HG03095 (cell line): Measurements from ENCODE around the gene SPARC.
A peak's percentile ranks its signal among the peaks of the same experiment; 100 is the strongest.

ENCODE experiments used
- ATAC-seq: cut with Tn5 transposase; IDR thresholded peaks from one replicate; pipeline ENCODE4 v1.9.1; 2021; ENCODE audit warnings: moderate library complexity; ENCODE audit not compliant: unreplicated experiment

The SPARC gene

DNA sequence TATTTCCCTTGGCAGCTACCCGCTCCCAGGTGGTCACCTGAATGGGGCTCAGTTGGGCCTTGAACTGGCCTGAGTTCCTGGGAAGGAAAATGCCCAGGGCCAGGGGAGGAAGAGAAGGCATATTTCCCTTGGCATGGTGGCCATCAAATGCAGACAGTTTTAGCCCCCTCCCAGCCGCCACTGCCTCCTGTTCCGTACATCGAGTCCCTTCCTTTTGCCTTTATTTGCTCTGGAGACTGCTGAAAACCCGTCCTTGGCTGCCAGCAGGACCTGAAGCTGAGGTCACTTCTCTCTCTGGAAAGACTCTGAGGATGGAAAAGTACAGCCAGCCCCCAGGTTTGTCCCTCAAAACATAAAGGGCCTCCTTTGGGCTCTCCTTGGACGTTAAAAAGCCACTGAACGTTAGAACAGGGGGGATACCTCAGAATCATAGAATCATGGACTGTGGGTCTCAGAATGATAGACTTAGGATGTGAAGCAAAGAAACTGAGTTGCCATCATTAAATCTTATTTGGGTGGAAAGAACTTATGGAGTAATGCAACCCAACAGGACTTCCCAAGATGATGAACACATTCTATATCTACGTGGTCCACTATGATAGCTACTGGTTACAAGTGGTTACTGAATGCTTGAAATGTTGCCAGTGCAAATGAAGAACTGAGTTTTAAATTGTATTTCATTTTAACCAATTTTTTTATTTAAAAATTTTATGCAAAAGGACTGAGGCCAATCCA lies 7.1 kb downstream of the SPARC start:
- ATAC-seq = no peak

DNA sequence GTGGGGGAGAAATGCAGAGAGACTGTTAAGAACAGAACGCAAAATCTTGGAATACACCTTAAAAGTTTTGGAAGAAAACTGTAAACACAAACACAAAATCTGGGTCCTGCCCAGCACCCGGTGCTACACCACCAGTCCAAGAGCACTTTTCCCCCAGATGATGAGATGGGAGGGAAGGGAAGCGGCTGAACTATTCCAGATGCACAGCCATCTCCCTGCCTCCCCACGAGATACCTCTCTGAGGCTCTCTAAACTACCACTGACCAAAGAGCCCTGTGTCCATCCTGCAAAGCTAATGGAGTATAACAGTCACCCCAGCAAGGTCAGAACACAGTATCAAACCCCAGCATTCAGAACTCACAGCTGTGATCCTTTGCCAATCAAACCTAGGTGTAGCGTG lies 8.0 kb downstream of the SPARC start:
- ATAC-seq = no peak

DNA sequence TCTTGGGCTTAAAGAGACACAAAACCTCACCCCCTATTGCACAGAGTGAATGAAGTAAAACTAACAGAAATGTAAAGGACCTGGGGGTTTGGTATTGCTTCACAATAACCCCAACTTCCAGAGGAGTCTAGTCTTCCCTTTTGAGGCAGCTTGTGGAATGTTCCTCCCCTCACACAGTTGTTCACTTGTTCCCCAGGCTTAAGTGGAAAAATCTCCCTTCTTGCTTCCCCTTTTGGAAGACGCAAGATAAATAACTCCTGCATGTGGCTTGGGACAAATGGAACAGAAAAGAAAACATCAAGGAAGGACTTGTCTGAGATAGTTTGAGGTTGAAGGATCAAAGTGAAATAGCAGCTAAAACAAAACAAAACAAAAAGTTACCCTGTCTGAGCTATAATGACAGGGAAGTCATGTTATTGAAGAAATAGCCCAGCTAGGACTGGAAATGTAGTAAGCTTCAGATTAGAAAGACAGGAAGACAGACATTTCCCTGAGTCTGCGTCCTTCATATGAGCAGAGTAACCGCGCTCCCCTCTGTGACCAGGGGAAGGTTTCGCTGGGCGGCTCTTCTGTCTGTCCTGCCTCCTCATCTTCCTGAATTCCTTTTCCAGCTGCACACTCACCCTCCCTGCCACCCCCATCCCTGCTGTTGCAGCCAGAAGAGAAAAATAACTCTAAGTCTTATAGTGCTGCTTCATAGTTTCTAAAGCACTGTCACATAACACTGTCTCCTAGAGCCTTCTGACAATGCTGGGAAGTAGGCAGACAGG lies 8.8 kb downstream of the SPARC start:
- ATAC-seq = no peak

DNA sequence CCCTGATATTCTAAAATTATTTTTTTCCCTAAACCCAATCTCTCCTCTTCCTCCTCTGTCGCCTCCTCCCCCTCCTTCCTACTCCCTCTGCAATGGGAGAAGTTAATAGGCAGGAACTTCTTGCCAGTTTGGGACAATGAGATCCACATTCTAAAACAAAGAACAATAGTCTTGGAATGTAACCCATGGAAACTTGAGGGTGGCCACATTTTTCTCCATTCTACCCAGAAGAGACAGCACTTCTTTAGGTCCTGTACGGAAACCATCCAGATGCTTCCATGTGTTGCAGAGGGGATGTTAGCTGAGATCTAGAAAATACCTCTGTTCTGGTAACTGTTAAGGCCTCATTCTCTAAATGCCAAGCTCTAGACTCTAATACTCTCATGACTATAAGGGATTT lies 10.0 kb downstream of the SPARC start:
- ATAC-seq = no peak

DNA sequence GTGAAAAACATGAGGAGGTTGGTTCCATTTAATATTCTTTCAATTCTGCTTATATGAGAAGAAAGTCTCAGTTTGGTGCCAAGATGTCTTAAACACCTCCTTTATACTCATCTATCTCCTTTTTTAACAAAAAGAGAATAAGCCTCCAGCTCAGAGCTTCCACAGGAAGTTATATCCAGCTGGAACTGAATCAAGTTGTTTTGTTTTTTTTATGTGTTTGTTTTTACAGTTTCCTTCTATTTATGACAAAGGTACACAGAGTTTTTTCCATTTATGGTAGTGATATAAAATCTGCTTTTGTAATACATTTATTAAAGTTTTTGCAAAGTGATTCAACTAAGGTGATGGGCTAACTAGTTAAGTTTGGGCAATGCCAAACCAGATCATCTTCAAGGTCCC lies 10.4 kb downstream of the SPARC start:
- ATAC-seq = no peak

DNA sequence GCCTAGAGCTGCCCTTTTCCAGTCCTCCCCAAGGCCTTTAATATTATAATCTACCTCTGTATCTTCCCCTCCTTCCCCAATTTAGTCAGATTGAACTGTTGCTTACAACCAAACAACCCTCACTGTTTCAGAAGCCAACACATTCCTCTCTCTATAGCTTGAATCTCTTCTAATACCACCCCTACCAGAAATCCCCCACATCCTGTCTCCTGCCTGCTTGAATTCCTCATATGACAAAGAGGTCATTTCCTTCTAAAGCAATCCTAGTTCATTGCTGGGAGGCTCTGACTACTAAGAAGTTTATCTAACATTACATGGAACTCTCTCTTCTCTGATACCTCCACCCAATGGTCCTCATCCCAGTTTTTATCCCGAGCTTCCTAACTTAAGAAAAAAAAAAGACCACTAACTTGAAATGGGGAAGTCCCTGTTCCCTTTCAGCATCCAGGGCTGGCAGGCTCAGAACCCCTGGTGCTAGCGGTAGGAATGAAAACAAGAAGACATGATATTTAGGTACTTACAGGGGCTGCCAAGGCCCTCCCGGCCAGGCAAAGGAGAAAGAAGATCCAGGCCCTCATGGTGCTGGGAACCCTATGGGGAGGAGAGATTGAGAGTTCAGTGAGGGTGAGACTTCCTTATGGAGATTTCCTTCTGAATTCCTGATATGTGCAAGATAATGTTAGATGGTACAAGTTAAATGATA lies 11.0 kb downstream of the SPARC start:
- peak; percentile 73 for ATAC-seq

DNA sequence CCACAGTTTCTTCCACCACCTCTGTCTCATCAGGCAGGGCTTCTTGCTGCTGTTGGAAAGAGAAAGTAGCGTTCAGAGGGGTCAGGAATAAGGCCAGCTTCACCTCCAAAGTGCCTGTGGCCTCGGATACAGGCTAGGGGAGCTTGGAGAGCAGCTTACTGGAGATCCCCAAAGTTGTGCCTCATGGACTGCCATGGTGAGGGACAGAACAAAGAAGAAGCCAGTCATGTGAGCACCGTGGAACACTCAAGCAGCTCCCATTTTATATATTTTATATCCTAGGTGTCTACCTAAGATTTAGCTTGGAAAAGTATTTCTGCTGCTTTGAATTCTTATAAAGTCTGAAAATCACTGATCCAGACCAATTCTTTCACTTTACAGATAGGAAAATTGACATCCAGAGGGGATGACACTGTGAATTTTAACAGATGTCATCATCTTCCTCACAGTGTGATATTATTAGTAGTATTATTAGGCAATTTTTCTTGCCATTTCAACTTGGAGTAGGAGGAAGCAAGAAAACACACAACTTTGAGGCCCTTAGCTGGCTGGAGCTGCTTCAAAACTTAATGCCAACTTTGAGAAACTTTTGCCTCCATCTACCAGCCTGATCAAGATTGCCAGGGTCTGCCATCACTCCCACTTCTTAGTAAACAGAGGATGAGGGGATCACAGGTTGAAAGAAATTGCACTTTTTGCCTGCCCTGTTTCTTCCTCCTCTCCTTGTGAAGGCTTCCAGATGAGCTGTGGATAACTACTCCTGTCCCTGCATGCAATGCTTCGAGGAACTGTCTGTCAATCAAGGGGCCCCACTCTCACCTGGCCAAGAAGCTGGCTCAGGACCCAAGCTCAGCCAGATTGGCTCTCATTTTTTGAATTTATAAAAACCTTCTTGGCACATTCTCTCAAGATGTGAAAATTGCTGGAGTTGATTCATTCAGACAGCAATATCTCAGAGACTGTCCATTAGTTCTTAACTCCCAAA lies 11.8 kb downstream of the SPARC start:
- no peak for ATAC-seq

DNA sequence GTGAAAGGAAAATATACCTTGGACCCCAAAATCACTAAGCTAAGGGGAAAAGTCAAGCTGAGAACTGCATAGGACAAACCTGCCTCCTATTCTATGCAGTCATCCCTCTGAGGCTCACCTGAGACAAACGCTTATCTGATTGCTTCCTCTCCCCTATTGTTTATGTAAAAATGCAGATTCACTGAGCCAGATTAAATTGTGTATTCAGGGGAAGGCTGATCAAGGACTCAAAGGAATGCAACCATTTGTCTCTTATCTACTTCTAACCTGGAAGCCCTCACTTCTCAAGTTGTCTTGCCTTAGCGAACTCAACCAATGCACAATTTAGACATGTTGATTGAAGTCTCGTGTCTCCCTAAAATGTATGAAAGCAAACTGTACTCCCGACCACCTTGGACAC lies 13.3 kb downstream of the SPARC start:
- no peak for ATAC-seq

DNA sequence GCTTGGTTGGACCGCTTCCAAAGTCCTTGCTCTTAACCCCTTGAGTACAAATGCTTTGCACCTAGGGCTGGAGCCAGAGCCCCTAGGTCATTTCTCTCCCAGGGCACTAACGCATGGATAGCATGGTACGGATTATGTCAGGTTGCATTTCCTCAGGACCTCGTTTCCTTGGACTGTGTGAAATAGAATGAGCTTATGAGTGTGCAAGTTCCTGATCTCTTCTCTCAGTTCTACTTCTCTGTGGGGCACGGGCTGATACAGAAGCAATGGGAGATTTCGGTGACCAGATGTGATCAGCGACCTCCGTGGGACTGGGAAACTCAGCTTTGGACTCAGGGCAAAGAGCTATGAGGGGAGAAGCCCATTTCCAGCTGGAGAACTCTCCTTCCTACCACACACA lies 14.2 kb downstream of the SPARC start:
- no peak for ATAC-seq

DNA sequence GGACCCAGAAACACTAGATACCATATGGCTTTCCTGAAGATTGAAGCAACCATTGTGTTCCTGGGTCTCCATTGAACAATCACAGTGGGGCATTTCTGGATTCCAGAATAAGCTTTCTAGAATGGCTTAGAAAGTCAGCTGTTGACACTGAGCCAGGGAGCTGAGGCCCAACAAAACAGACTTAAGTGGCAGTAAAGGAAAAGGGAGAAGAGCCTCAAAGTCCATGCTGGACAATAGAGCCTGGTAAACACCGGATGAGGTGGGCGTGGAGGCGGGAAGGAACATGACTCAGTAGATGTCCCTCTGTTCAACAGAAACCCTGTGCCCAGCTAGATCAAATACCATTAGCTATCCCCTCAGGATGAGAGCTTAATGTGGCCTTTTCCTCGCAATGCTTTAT lies 14.8 kb downstream of the SPARC start:
- ATAC-seq = no peak

DNA sequence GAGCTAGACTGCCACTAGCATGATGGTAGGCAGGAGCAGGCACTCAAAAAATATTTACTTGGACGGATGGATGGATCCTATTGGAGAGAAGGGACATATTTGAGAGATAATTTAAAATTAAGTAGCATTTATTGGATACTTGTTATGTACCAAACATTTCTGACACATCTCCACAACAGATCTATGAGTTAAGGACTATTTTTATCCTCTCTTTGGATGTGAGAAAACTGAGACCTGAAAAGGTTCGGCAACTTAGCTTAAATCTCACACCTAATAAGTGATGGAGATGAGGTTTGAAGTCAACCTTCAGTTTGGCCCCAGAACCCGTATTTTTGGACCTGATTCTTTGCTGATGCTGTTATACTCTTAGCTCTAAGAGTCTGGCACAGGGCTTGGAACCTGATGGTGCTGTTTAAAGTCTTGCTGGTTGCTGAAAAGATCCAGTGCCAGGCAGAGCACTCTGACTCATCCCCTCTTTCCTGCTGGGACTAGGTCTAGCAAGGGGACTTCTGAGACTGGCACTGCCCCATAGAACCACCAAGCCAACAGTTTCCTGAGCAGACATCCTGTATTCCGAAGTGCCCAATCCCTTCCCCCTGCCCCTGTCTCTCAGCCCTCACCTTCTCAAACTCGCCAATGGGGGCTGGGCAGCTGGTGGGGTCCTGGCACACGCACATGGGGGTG lies 15.6 kb downstream of the SPARC start:
- ATAC-seq = no peak

DNA sequence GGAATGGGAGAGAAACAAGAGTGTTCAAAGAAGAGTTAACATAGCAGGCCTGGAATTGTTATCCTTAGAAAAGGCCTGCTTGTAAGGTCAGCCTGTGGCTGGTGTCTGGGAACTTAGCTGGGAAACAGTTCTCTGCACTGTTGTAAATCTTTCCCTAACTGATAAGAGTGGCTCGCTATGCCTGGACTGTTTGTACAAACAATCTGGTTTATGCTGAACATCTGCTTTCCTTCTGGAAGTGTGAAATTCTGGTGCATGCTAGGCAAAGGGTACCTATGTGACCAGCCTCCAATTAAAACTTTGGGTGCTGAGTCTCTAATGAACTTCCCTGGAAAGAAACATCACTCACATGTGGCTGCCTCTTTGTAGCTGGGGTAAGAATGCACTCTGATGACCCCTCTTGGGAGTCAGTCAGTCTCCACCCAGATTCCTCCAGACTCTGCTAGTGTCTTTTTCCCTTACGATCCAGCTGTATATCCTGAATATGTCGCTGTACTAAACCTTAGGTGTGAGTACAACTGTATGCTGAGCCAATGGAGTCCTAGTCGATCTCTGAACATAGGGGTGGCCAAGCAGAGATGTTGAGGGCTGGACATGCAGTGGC lies 16.5 kb downstream of the SPARC start:
- ATAC-seq = no peak

DNA sequence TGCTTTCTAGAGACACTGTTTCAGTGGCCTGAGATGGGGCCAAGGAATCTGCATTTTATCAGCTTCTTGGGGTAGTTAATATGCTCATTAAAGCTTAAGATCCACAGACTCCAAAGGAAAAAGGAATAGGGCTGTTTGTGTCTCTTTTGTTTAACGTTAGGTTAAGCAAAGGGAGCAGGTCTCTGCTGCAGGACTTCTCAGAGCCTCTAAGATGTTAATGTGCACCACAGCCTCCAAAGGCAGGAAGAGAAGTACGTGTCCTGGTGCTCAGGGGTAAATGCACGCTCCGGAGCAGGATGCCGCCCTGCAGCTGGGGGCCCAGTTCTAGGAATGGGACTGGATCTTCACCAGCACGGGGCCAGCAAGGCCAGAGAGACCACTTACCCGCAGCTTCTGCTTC lies 19.6 kb downstream of the SPARC start:
- no peak for ATAC-seq

DNA sequence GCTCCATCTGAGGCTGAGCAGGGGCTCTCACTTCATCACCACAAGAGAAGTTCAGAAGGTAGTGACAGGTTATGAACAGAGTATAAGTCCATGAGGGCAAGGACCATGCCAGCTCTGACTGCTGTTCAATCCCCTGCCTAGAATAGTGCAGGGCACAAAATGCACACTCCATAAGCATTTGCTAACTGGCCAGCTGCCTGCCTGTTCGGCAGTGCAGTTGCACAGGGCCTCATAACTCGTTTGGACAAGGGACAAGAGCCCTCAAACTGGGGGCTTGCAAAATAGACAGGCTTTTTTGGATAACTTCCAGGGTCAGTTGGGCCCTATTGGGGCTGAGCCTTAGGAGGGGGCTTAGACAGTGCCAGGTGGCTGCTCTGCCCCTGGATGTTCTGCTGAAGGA lies 21.1 kb downstream of the SPARC start:
- ATAC-seq = no peak

DNA sequence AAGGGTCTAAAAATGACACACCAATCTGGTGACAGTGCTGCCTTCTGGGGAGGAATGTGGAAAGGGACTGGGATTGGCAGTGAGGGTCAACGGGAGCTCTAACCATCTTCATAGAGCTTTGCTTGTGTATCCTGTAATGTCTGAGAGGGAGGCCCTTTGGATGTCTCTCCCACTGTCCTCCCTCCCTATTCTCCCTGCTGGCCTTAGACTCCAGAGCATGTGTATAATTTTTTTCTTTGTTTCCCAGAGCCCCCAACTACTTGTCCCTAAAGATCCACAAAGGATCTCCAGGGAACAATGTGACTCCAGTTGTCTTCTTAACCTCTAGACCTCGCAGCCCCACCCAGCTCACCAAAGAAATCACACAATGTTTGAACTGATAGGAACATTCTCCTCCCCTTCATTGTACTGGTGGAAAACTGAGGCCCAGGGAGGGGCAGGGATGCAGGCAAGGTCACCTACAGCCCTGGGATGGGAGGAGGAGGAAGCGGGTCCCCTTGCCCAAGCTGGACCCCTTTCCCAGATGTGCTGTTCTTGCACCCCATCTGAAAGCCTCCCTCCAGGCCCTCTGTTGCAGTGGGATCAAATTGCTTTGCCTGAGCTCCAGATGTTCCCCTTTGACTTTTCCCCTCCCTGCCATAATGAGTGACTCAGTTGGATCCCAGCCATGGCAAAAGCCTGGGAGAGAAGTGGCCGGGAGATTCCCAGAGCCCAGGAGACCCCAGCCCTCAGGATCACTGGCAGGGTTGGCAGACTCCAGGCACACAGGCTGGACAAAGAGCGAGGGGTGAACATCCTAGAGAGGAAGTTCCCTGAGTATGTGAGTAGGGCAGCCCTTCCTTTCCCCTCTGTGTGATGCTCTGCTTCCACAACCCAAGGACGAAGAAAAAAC lies 21.8 kb downstream of the SPARC start:
- ATAC-seq = no peak

DNA sequence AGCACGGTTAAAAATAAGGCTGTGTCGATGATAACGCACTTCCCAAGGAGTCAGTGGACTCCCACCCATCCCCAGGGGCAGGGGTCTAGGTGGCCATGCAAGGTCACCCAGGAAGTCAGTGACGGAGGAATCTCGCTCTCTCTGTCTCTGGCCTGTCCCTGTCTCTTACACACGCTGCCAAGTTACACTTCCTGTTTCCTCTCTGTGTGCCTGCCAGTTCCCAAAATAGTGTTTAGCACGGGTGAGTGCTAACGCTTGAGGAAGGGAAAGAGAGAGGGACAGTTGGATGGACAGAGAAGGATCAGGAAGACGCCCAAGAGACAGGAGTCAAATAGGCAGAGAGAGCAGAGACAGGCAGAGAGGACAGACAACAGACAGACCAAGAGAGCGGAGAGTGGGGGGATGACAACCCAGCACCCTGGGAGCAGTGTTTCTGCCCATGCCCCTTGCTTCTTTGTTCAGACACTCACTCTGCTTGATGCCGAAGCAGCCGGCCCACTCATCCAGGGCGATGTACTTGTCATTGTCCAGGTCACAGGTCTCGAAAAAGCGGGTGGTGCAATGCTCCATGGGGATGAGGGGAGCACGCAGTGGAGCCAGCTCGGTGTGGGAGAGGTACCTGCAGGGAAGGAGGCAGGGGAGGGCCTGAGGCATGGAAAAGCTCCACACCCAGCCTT lies 23.0 kb downstream of the SPARC start:
- no peak for ATAC-seq

DNA sequence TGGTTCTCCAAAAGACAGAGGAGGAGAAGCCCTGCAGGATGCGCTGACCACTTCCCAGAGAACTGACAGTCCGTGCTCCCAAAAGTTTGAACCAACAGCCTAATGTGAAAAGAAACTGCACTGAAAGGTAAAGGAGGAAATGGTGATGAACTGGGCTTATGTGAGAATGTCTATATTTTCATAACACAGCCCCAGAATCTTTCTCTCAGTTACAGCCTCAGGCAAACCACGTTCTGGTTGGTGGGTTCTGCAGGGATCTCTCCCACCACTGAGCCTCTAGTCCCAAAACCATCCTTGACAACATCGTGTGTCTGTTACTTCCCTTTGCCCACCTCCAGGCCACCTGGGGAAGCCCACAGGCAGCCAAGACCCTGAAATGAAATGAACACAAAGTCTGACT lies 23.9 kb downstream of the SPARC start:
- ATAC-seq = peak; percentile 44
